ENCODE measurements around the gene MRPL9. TPM values are rescaled to one million over a fixed set of nuclear protein-coding genes. Genes with fewer than 3 reads are reported as not detected.

Gene MRPL9
- total RNA-seq, 1 experiment from 2014 or later = 80.9 TPM

DNA sequence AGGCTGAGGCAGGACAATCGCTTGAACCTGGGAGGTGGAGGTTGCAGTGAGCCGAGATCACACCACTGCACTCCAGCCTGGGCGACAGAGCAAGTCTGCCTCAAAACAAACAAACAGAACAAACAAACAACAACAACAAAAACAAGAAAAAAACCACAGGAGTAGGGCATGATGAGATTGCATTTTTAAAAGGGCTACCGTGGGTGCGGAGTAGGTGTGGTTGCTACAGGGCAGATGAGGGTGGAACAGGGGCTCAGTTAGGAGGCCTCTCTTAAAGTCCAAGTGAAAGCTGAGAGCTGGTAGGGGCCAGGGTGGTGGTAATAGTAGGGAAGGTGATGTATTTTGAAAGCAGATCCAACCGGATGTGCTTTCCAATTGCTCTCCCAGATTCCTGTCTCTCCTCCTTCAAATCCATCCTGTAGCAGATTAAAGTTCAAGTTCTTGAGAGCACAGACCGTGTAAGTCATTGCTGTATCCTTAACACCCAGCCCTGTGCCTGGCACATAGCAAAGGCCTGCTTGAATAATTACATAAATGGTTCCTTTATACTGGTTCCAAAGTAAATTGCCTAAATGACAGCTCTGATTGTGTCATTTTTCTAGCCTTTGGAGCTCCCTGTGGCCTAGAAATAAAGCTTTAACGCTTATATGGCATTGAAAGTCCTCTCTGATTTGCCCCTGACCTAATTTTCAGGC is 46.1 kb upstream of the MRPL9 start:
- H3K27me3 ChIP-seq (ENCODE audit: insufficient read depth, low read depth) = peaks cover 3% of the 10 kb centered on the region; the same call in 1 of the 2 replicates
- no peak overlapping the region for H3K27ac ChIP-seq
- ChIA-PET POLR2A (ENCODE audit: unreplicated experiment) (interaction anchor here (0.6 kb wide), 1 partner anchor 372 kb away, joined by 9 read pairs; no protein-coding TSS in a partner anchor), CTCF (no interaction called here)
- H3K4me1 ChIP-seq (replicated peaks; ENCODE audit: insufficient read depth) = no peaks in the 10 kb centered on the region
- DNase-seq = no peak
- intact Hi-C loops (cut with micrococcal nuclease; ENCODE audit: unreplicated experiment) = no loop called here
- H3K36me3 ChIP-seq (ENCODE audit: low read depth) = no peaks in the 10 kb centered on the region
- H3K4me3 ChIP-seq = no peak overlapping the region
- no peak overlapping the region for H3K4me2 ChIP-seq
- TF ChIP-seq EZH2 (IDR thresholded peaks at IDR 0.05; ENCODE audit: low read depth) (no peak), CTCF (conservative IDR thresholded peaks at IDR 0.05) (no peak)
- BruUV-seq (replicated peaks) = no TSS peak
- no peak overlapping the region for H2AFZ ChIP-seq
- no peaks in the 10 kb centered on the region for H3K9me2 ChIP-seq (ENCODE audit: insufficient read depth)
- H3K79me2 ChIP-seq (ENCODE audit: low read depth) = no peaks in the 10 kb centered on the region
- no peaks in the 10 kb centered on the region for H3K9me3 ChIP-seq (ENCODE audit: insufficient read depth, low read depth)
- H3F3A ChIP-seq (ENCODE audit: insufficient read depth, low read depth) = no peaks in the 10 kb centered on the region
- H4K20me1 ChIP-seq (ENCODE audit: insufficient read depth) = no peaks in the 10 kb centered on the region

- ChIA-PET CTCF (no interaction called here), POLR2A (ENCODE audit: unreplicated experiment) (interaction anchor here (0.6 kb wide), 1 partner anchor 13 kb away, joined by 3 read pairs; no protein-coding TSS in a partner anchor)
- Histone ChIP-seq H3K4me2 (no peak overlapping the region), H3K9me3 (ENCODE audit: insufficient read depth, low read depth) (no peaks in the 10 kb centered on the region), H3K9me2 (ENCODE audit: insufficient read depth) (no peaks in the 10 kb centered on the region), H4K20me1 (ENCODE audit: insufficient read depth) (no peaks in the 10 kb centered on the region), H3K36me3 (ENCODE audit: low read depth) (no peaks in the 10 kb centered on the region), H3K27ac (no peak overlapping the region), H3K79me2 (ENCODE audit: low read depth) (no peaks in the 10 kb centered on the region), H3K4me3 (no peak overlapping the region), H3K4me1 (replicated peaks; ENCODE audit: insufficient read depth) (no peaks in the 10 kb centered on the region), H3K27me3 (ENCODE audit: insufficient read depth, low read depth) (peaks cover 3% of the 10 kb centered on the region; the same call in 1 of the 2 replicates), H2AFZ (no peak overlapping the region), H3F3A (ENCODE audit: insufficient read depth, low read depth) (no peaks in the 10 kb centered on the region)
- no peak for TF ChIP-seq CTCF (conservative IDR thresholded peaks at IDR 0.05)
- no peak for TF ChIP-seq EZH2 (IDR thresholded peaks at IDR 0.05; ENCODE audit: low read depth)
- intact Hi-C loops (cut with micrococcal nuclease; ENCODE audit: unreplicated experiment) = no loop called here
- DNase-seq = no peak
- BruUV-seq (replicated peaks) = no TSS peak
Observed at GRCh38 chr1:151807766-151808165, 44.5 kb upstream of the MRPL9 start.

DNA sequence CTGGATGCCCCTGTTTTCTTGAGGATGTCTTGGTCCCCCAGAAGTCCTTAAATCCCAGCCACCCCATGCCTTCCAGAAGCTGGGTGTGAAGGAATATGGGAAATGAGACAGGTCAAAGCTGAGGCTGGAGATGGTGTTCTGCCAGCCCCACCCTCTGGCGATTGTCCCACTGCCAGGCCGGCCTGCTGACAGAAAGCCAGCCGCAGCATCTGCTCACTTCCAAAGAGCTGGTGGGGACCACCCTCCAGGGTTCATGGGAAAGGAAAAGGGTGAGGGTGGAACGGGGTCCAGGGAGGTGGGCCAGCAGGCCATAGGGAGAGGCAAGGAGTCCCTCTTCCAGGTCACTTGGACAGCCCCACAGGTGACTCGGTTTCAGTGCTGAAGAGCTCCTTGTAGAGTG is 43.8 kb upstream of the MRPL9 start:
- no peaks in the 10 kb centered on the region for H3F3A ChIP-seq (ENCODE audit: insufficient read depth, low read depth)
- H3K36me3 ChIP-seq (ENCODE audit: low read depth) = no peaks in the 10 kb centered on the region
- CTCF ChIA-PET = no interaction called here
- POLR2A ChIA-PET (ENCODE audit: unreplicated experiment) = no interaction called here
- H2AFZ ChIP-seq = no peak overlapping the region
- H3K4me1 ChIP-seq (replicated peaks; ENCODE audit: insufficient read depth) = no peaks in the 10 kb centered on the region
- intact Hi-C loops (cut with micrococcal nuclease; ENCODE audit: unreplicated experiment) = no loop called here
- H4K20me1 ChIP-seq (ENCODE audit: insufficient read depth) = no peaks in the 10 kb centered on the region
- H3K4me2 ChIP-seq = no peak overlapping the region
- no peaks in the 10 kb centered on the region for H3K9me3 ChIP-seq (ENCODE audit: insufficient read depth, low read depth)
- H3K27ac ChIP-seq = no peak overlapping the region
- H3K79me2 ChIP-seq (ENCODE audit: low read depth) = no peaks in the 10 kb centered on the region
- H3K9me2 ChIP-seq (ENCODE audit: insufficient read depth) = no peaks in the 10 kb centered on the region
- no peak for DNase-seq
- no peak overlapping the region for H3K4me3 ChIP-seq
- TF ChIP-seq CTCF (conservative IDR thresholded peaks at IDR 0.05) = no peak
- no peak for TF ChIP-seq EZH2 (IDR thresholded peaks at IDR 0.05; ENCODE audit: low read depth)
- no TSS peak for BruUV-seq (replicated peaks)
- peaks cover 3% of the 10 kb centered on the region; the same call in 1 of the 2 replicates for H3K27me3 ChIP-seq (ENCODE audit: insufficient read depth, low read depth)

Measured in PC-9 (cell line).